Immature natural killer cell (primary cell): Measurements from ENCODE around the gene CYTIP. TPM values are rescaled to one million over a fixed set of nuclear protein-coding genes. Genes with fewer than 3 reads are reported as not detected.
"Not testable (repeated sequence)": the region's sequence is repeated elsewhere in the genome, so short reads cannot be mapped to it uniquely, and the experiment has no call there.

Experiments
- DNase-seq, 3 donors: peaks; one replicate each; pipeline ENCODE4 v3.0.0; 2022; ENCODE audit warnings: mixed read lengths in 1 of 3
- H3K27ac Mint-ChIP-seq, 6 donors: one replicate each; pipeline ENCODE4 v1.8.0; 2020; ENCODE audit warnings: mixed read lengths in 6 of 6, mild to moderate bottlenecking in 5 of 6, inconsistent platforms in 4 of 6, moderate library complexity in 3 of 6
- H3K27me3 Mint-ChIP-seq, 3 donors: one replicate each; pipeline ENCODE4 v1.8.0; 2020 to 2021; ENCODE audit warnings: low read depth in 3 of 3, mild to moderate bottlenecking in 3 of 3, mixed read lengths in 3 of 3, moderate library complexity in 3 of 3, inconsistent platforms in 1 of 3
- H3K36me3 Mint-ChIP-seq, 3 donors: one replicate each; pipeline ENCODE4 v1.8.0; 2020; ENCODE audit warnings: mixed read lengths in 3 of 3, inconsistent platforms in 2 of 3, mild to moderate bottlenecking in 2 of 3
- H3K4me1 Mint-ChIP-seq, 2 donors: one replicate each; pipeline ENCODE4 v1.8.0; 2020; ENCODE audit warnings: inconsistent platforms in 2 of 2, mild to moderate bottlenecking in 2 of 2, mixed read lengths in 2 of 2, moderate library complexity in 1 of 2
- H3K4me3 Mint-ChIP-seq, 5 donors: one replicate each; pipeline ENCODE4 v1.8.0; 2020; ENCODE audit warnings: mild to moderate bottlenecking in 5 of 5, mixed read lengths in 5 of 5, inconsistent platforms in 3 of 5, moderate library complexity in 3 of 5
- H3K9me3 Mint-ChIP-seq, 6 donors: one replicate each; pipeline ENCODE4 v1.8.0; 2020; ENCODE audit warnings: mild to moderate bottlenecking in 6 of 6, mixed read lengths in 6 of 6, inconsistent platforms in 4 of 6, moderate library complexity in 3 of 6
- polyA plus RNA-seq, 3 donors: library from polyadenylated mRNA; unstranded; fragments of 300-500 nt; fragmentation: Illumina TruSeq; gene quantifications; one replicate each; pipeline ENCODE4 v1.2.3, GENCODE V29; 2021

CYTIP gene
- polyA plus RNA-seq, 3 donors from 2014 or later, result 84.4 to 142 (median 111) TPM

GRCh38 chr2:157368508-157368907 is 75.4 kb downstream of the CYTIP start:
- H3K4me3 Mint-ChIP-seq, H3K27ac Mint-ChIP-seq, H3K27me3 Mint-ChIP-seq, H3K9me3 Mint-ChIP-seq, DNase-seq: not testable (repeated sequence)
- Mint-ChIP-seq H3K4me1 (peaks cover 19 to 29% of the 10 kb centered on the region in 2 donors), H3K36me3 (peaks cover 0 to 12% (median 5%) of the 10 kb centered on the region in 3 donors)

- H3K27ac Mint-ChIP-seq, result no peak overlapping the region
- H3K27me3 Mint-ChIP-seq, result peaks cover 0 to 8% (median 6%) of the 10 kb centered on the region in 3 donors
Observed at GRCh38 chr2:157367704-157368103, 76.2 kb downstream of the CYTIP start.

More at GRCh38 chr2:157367704-157368103, 76.2 kb downstream of the CYTIP start:
- no peak for DNase-seq
- Mint-ChIP-seq H3K4me1 (peaks cover 24 to 37% of the 10 kb centered on the region in 2 donors), H3K4me3 (no peak overlapping the region), H3K9me3 (no peaks in the 10 kb centered on the region), H3K36me3 (peaks cover 0 to 20% (median 7%) of the 10 kb centered on the region in 3 donors)

Other genes starting within 250 kb of the CYTIP start
- gene GALNT5, start 186.4 kb downstream of the CYTIP start, polyA plus RNA-seq, result not detected
- under 1 TPM in 2 of 3 donors, not detected in 1; 0.17 to 0.42 TPM for gene ERMN, start 118.3 kb downstream of the CYTIP start, polyA plus RNA-seq
- gene ACVR1C, start 184.8 kb upstream of the CYTIP start, polyA plus RNA-seq, result not detected